GM18507 (cell line): ENCODE data around the gene COPS3.

ENCODE experiments used
- DNase-seq: peaks from one replicate; pipeline ENCODE4 v3.0.0; 2011; ENCODE audit warnings: low read depth; ENCODE audit not compliant: insufficient read length; ENCODE audit errors: extremely low spot score
- FAIRE-seq: peaks from 2 replicates; lab custom pipeline; 2011; peaks lifted over from hg19 to GRCh38; lab: Jason Lieb, UNC

The COPS3 gene

GRCh38 chr17:17253406-17253805 is 27.6 kb downstream of the COPS3 start:
- no peak for FAIRE-seq
- no peak for DNase-seq

- no peak for FAIRE-seq
Observed at GRCh38 chr17:17252149-17252661, 28.8 kb downstream of the COPS3 start.

GRCh38 chr17:17246879-17247278 is 34.2 kb downstream of the COPS3 start:
- FAIRE-seq (no peak), DNase-seq (no peak)

More at GRCh38 chr17:17252149-17252661, 28.8 kb downstream of the COPS3 start:
- DNase-seq, result no peak

GRCh38 chr17:17243163-17243562 is 37.9 kb downstream of the COPS3 start:
- FAIRE-seq (no peak), DNase-seq (no peak)

- no peak for DNase-seq
Observed at GRCh38 chr17:17242246-17242645, 38.8 kb downstream of the COPS3 start.

GRCh38 chr17:17241656-17242055 is 39.4 kb downstream of the COPS3 start:
- FAIRE-seq, result no peak
- no peak for DNase-seq

More at GRCh38 chr17:17242246-17242645, 38.8 kb downstream of the COPS3 start:
- FAIRE-seq, result no peak

- FAIRE-seq, result no peak
- no peak for DNase-seq
Observed at GRCh38 chr17:17239832-17240231, 41.2 kb downstream of the COPS3 start.

- peak; percentile 79 for FAIRE-seq
- peak; percentile 84 for DNase-seq
Observed at GRCh38 chr17:17237026-17237799, 43.8 kb downstream of the COPS3 start, which contains the start of gene FLCN. TSS of gene FLCN (minus strand) at chr17:17237168. CDS start at chr17:17228137, 9,031 bp downstream.

GRCh38 chr17:17236295-17237025 is 44.6 kb downstream of the COPS3 start:
- DNase-seq (no peak), FAIRE-seq (no peak)

- FAIRE-seq (no peak), DNase-seq (no peak)
Observed at GRCh38 chr17:17235212-17236174, 45.6 kb downstream of the COPS3 start.

- no peak for DNase-seq
- no peak for FAIRE-seq
Observed at GRCh38 chr17:17232303-17232621, 48.8 kb downstream of the COPS3 start.

GRCh38 chr17:17231621-17232302 is 49.3 kb downstream of the COPS3 start:
- no peak for DNase-seq
- FAIRE-seq, result no peak

- no peak for DNase-seq
Observed at GRCh38 chr17:17229416-17230384, 51.3 kb downstream of the COPS3 start.

GRCh38 chr17:17228521-17229279 is 52.3 kb downstream of the COPS3 start:
- FAIRE-seq (no peak), DNase-seq (no peak)

More at GRCh38 chr17:17229416-17230384, 51.3 kb downstream of the COPS3 start:
- no peak for FAIRE-seq

- no peak for FAIRE-seq
Observed at GRCh38 chr17:17227608-17228520, 53.2 kb downstream of the COPS3 start.

More at GRCh38 chr17:17227608-17228520, 53.2 kb downstream of the COPS3 start:
- DNase-seq, result no peak
